H1 (cell line): ENCODE measurements around the gene NMUR1. TPM values are rescaled to one million over a fixed set of nuclear protein-coding genes. Genes with fewer than 3 reads are reported as not detected.

Experiments used
- CTCF ChIA-PET: fragments of 300-600 bp; sonication (Branson Sonifier 250); formaldehyde crosslinking; loops from one replicate; lab custom pipeline; 2021; ENCODE audit not compliant: partially characterized antibody; lab: Charles Lee
- POLR2A ChIA-PET: fragments of 300-600 bp; sonication (Branson Sonifier 250); formaldehyde crosslinking; loops from one replicate; lab custom pipeline; 2021; ENCODE audit warnings: inconsistent platforms; ENCODE audit not compliant: partially characterized antibody; lab: Charles Lee
- DNase-seq, 2 experiments: peaks; one replicate each; pipeline versions ENCODE4 v3.0.0 to v3.0.0-alpha.2; 2010 to 2022; ENCODE audit warnings: low spot score in 2 of 2, low read depth in 1 of 2, mixed read lengths in 1 of 2
- FAIRE-seq: peaks from 2 replicates; lab custom pipeline; 2011; peaks lifted over from hg19 to GRCh38; lab: Jason Lieb, UNC
- H2AFZ ChIP-seq: 2 replicates; pipeline ENCODE4 v1.8.1; 2012; ENCODE audit warnings: low read length, inconsistent platforms
- H2AK5ac ChIP-seq: 2 replicates; pipeline ENCODE4 v1.6.1; 2013; ENCODE audit warnings: low read depth, low read length
- H2BK120ac ChIP-seq: replicated peaks from 2 replicates; pipeline ENCODE3; 2013; ENCODE audit warnings: low read depth, low read length, inconsistent platforms
- H2BK12ac ChIP-seq: 2 replicates; pipeline ENCODE4 v1.6.1; 2013; ENCODE audit warnings: low read depth, low read length
- H2BK15ac ChIP-seq: 2 replicates; pipeline ENCODE4 v1.6.1; 2013; ENCODE audit warnings: low read length
- H2BK20ac ChIP-seq: 2 replicates; pipeline ENCODE4 v1.6.1; 2013; ENCODE audit warnings: low read length
- H2BK5ac ChIP-seq: 2 replicates; pipeline ENCODE4 v1.6.1; 2013; ENCODE audit warnings: low read depth, low read length
- H3K14ac ChIP-seq: 2 replicates; pipeline ENCODE4 v1.6.1; 2013; ENCODE audit warnings: inconsistent platforms; ENCODE audit not compliant: insufficient read length
- H3K18ac ChIP-seq: 2 replicates; pipeline ENCODE4 v1.6.1; 2013; ENCODE audit warnings: low read length; ENCODE audit errors: extremely low read depth
- H3K23ac ChIP-seq: 2 replicates; pipeline ENCODE4 v1.6.1; 2013; ENCODE audit warnings: inconsistent platforms; ENCODE audit not compliant: insufficient read length
- H3K23me2 ChIP-seq: 2 replicates; pipeline ENCODE4 v1.6.1; 2013; ENCODE audit warnings: low read depth, low read length
- H3K27ac ChIP-seq: 2 replicates; pipeline ENCODE4 v1.6.1; 2011; ENCODE audit warnings: low read depth, low read length, inconsistent platforms
- H3K27me3 ChIP-seq, 4 experiments: replicated peaks in 1 of 4; 1 replicate in 1 of 4; 2 replicates in 3 of 4; pipeline versions ENCODE4 v1.6.1 to v1.8.1; 2011 to 2013; ENCODE audit warnings: low read length in 3 of 4, mild to moderate bottlenecking in 3 of 4, inconsistent platforms in 2 of 4, mixed read lengths in 2 of 4, moderate library complexity in 1 of 4; ENCODE audit not compliant: control insufficient read depth in 3 of 4, insufficient read depth in 3 of 4; ENCODE audit errors: extremely low read depth in 1 of 4
- H3K36me3 ChIP-seq, 4 experiments: 2 replicates each; pipeline versions ENCODE4 v1.6.1 to v1.8.1; 2011 to 2013; ENCODE audit warnings: mild to moderate bottlenecking in 4 of 4, low read length in 3 of 4, moderate library complexity in 2 of 4, control low read depth in 1 of 4, inconsistent platforms in 1 of 4; ENCODE audit not compliant: insufficient read depth in 4 of 4, control insufficient read depth in 2 of 4
- H3K4ac ChIP-seq: replicated peaks from 2 replicates; pipeline ENCODE3; 2013; ENCODE audit warnings: low read length, low read depth, mixed read lengths, inconsistent platforms; ENCODE audit not compliant: insufficient read length
- H3K4me1 ChIP-seq, 4 experiments: replicated peaks in 1 of 4; 1 replicate in 1 of 4; 2 replicates in 3 of 4; pipeline versions ENCODE4 v1.6.1 to v1.8.1; 2011 to 2013; ENCODE audit warnings: low read length in 3 of 4, inconsistent platforms in 2 of 4, mixed read lengths in 1 of 4; ENCODE audit not compliant: insufficient read depth in 4 of 4, control insufficient read depth in 3 of 4
- H3K4me2 ChIP-seq, 2 experiments: 2 replicates each; pipeline versions ENCODE4 v1.6.1 to v1.8.1; 2011 to 2013; ENCODE audit warnings: low read depth in 2 of 2, low read length in 2 of 2, control low read depth in 1 of 2, inconsistent platforms in 1 of 2, mild to moderate bottlenecking in 1 of 2; ENCODE audit not compliant: insufficient read depth in 1 of 2
- H3K4me3 ChIP-seq, 4 experiments: fragments of 200-600, 300-600 bp in 1 of 4; sonication (generic), shearing (Covaris generic), sonication (Bioruptor Twin) in 1 of 4; 2 replicates each; pipeline versions ENCODE4 v1.5.1 to v1.8.1; 2011 to 2016; ENCODE audit warnings: low read length in 4 of 4, low read depth in 3 of 4, control low read depth in 2 of 4, inconsistent platforms in 2 of 4, mild to moderate bottlenecking in 2 of 4, mixed read lengths in 1 of 4, moderate library complexity in 1 of 4; ENCODE audit not compliant: insufficient read depth in 2 of 4; ENCODE audit errors: extremely low read depth in 1 of 4
- H3K56ac ChIP-seq: replicated peaks from 2 replicates; pipeline ENCODE3; 2013; ENCODE audit warnings: low read depth, mild to moderate bottlenecking, mixed read lengths, low read length, inconsistent platforms; ENCODE audit not compliant: insufficient read length
- H3K79me1 ChIP-seq: 2 replicates; pipeline ENCODE4 v1.6.1; 2013; ENCODE audit warnings: low read depth, low read length, control low read depth
- H3K79me2 ChIP-seq, 2 experiments: 2 replicates each; pipeline versions ENCODE4 v1.6.1 to v1.8.1; 2012 to 2013; ENCODE audit warnings: low read length in 2 of 2, mild to moderate bottlenecking in 2 of 2, inconsistent platforms in 1 of 2; ENCODE audit not compliant: insufficient read depth in 2 of 2, control insufficient read depth in 1 of 2
- H3K9ac ChIP-seq, 4 experiments: replicated peaks in 1 of 4; 1 replicate in 1 of 4; 2 replicates in 3 of 4; pipeline versions ENCODE4 v1.6.1 to v1.8.1; 2011 to 2013; ENCODE audit warnings: low read depth in 3 of 4, low read length in 3 of 4, control low read depth in 2 of 4, mild to moderate bottlenecking in 2 of 4, moderate library complexity in 2 of 4, inconsistent platforms in 1 of 4; ENCODE audit errors: extremely low read depth in 1 of 4
- H3K9me3 ChIP-seq, 2 experiments: 2 replicates each; pipeline versions ENCODE4 v1.6.1 to v1.8.1; 2012 to 2013; ENCODE audit warnings: mild to moderate bottlenecking in 2 of 2, moderate library complexity in 2 of 2, control low read depth in 1 of 2, inconsistent platforms in 1 of 2, low read depth in 1 of 2, low read length in 1 of 2, mixed read lengths in 1 of 2; ENCODE audit not compliant: insufficient read depth in 2 of 2
- H4K20me1 ChIP-seq, 2 experiments: replicated peaks in 1 of 2; 2 replicates each; pipeline versions ENCODE3 to v1.8.1; 2011 to 2013; ENCODE audit warnings: inconsistent platforms in 2 of 2, low read length in 2 of 2, mild to moderate bottlenecking in 1 of 2; ENCODE audit not compliant: insufficient read depth in 2 of 2, control insufficient read depth in 1 of 2
- H4K5ac ChIP-seq: 2 replicates; pipeline ENCODE4 v1.6.1; 2013; ENCODE audit warnings: low read length, low read depth, mixed read lengths, inconsistent platforms; ENCODE audit not compliant: insufficient read length
- H4K8ac ChIP-seq: 2 replicates; pipeline ENCODE4 v1.8.0; 2013; ENCODE audit warnings: mild to moderate bottlenecking, moderate library complexity, low read length, inconsistent platforms; ENCODE audit not compliant: insufficient read depth; ENCODE audit errors: extremely low read depth
- H4K91ac ChIP-seq: replicated peaks from 2 replicates; pipeline ENCODE3; 2013; ENCODE audit warnings: low read length, mixed read lengths, inconsistent platforms; ENCODE audit not compliant: insufficient read length
- ATF3 ChIP-seq: IDR thresholded peaks from 2 replicates; pipeline ENCODE4 v1.6.1; 2011; ENCODE audit warnings: low read depth, mild to moderate bottlenecking, low read length; ENCODE audit not compliant: insufficient read depth
- BACH1 ChIP-seq: IDR thresholded peaks from 2 replicates; pipeline ENCODE4 v1.6.1; 2012; ENCODE audit warnings: low read length, improper control_type of control experiment
- CHD2 ChIP-seq: IDR thresholded peaks from 2 replicates; pipeline ENCODE4 v1.6.1; 2012; ENCODE audit warnings: low read length, improper control_type of control experiment
- EGR1 ChIP-seq: IDR thresholded peaks from 2 replicates; pipeline ENCODE4 v1.6.1; 2011; ENCODE audit warnings: low read depth, low read length, borderline replicate concordance
- FOSL1 ChIP-seq: IDR thresholded peaks from 2 replicates; pipeline ENCODE4 v1.6.1; 2011; ENCODE audit warnings: mild to moderate bottlenecking, low read depth, low read length, moderate library complexity; ENCODE audit not compliant: insufficient read depth
- JUN ChIP-seq: IDR thresholded peaks from 2 replicates; pipeline ENCODE4 v1.6.1; 2011; ENCODE audit warnings: low read depth, mild to moderate bottlenecking, improper control_type of control experiment, low read length
- MAFK ChIP-seq: IDR thresholded peaks from 2 replicates; pipeline ENCODE4 v1.6.1; 2012; ENCODE audit warnings: low read depth, mild to moderate bottlenecking, improper control_type of control experiment, low read length
- NRF1 ChIP-seq: IDR thresholded peaks from 2 replicates; pipeline ENCODE4 v1.6.1; 2011; ENCODE audit warnings: mild to moderate bottlenecking, low read depth, low read length, improper control_type of control experiment
- POLR2AphosphoS5 ChIP-seq: IDR thresholded peaks from 2 replicates; pipeline ENCODE4 v1.6.1; 2011; ENCODE audit warnings: low read depth, low read length
- POU5F1 ChIP-seq: IDR thresholded peaks from 2 replicates; pipeline ENCODE4 v1.6.1; 2011; ENCODE audit warnings: low read depth, mild to moderate bottlenecking, low read length, moderate library complexity
- SAP30 ChIP-seq: fragments of 300-600 bp; sonication (generic); IDR thresholded peaks from 2 replicates; pipeline ENCODE4 v1.7.1; 2012; ENCODE audit warnings: low read length, moderate library complexity, mild to moderate bottlenecking, inconsistent platforms; ENCODE audit not compliant: insufficient read depth, insufficient replicate concordance
- SP4 ChIP-seq: IDR thresholded peaks from 2 replicates; pipeline ENCODE4 v1.6.1; 2012; ENCODE audit warnings: low read length, inconsistent platforms
- TAF1 ChIP-seq: IDR thresholded peaks from 2 replicates; pipeline ENCODE4 v1.6.1; 2011; ENCODE audit warnings: mild to moderate bottlenecking, low read depth, low read length
- WGBS, 2 experiments: shearing (Covaris generic) in 1 of 2; methylation state at CpG; one replicate each; pipeline versions ENCODE4 v1.1.6 to v1.1.7; 2013 to 2015; ENCODE audit warnings: low lambda C conversion rate in 2 of 2, mixed read lengths in 2 of 2, inconsistent platforms in 1 of 2, low coverage in 1 of 2, missing lambda C conversion rate in 1 of 2; ENCODE audit not compliant: insufficient replicate concordance in 2 of 2, insufficient coverage in 1 of 2, insufficient read length in 1 of 2; ENCODE audit errors: extremely low coverage in 1 of 2, missing lambda C conversion rate in 1 of 2; 5-methylcytosine and 5-hydroxymethylcytosine counted together
- polyA plus RNA-seq, 7 experiments: library from polyadenylated mRNA; depleted of rRNA in 3 of 7; stranded (reverse) in 5 of 7; unstranded in 2 of 7; fragments of >200 nt in 5 of 7; fragments of 200-250 nt in 2 of 7; gene quantifications; 1 replicate in 5 of 7; 2 replicates in 1 of 7; 4 replicates in 1 of 7; pipeline versions ENCODE4 v1.2.1 to v1.2.3, GENCODE V29; 2011 to 2013; ENCODE audit warnings: missing spikeins in 2 of 7, mixed read lengths in 2 of 7
- total RNA-seq: library from RNA; stranded (reverse); fragmentation: NEBNext Ultra II Directional; extraction: Animal tissue kit (Norgen Biotek cat#: 25700); gene quantifications from 2 replicates; pipeline ENCODE4 v1.2.1, GENCODE V29; 2021

The NMUR1 gene
- total and polyA plus RNA-seq, 2 of the 8 experiments (the other 6 are each of a cell fraction or from before 2014, with no cell fraction given): 0.56 to 1.5 TPM

GRCh38 chr2:231486851-231487596 is 43.2 kb downstream of the NMUR1 start:
- CTCF ChIA-PET: interaction anchor here (0.7 to 1.7 kb wide), 5 partner anchors 9 to 92 kb away, joined by 3 to 6 read pairs (median 3); no protein-coding TSS in a partner anchor
- POLR2A ChIA-PET: interaction anchor here (1.9 to 18.4 kb wide), 2 partner anchors 13 to 23 kb away, joined by 4 to 364 read pairs; partner anchors contain the start of gene NCL
- Histone ChIP-seq H3K9me3 (peaks cover 0 to 7% of the 10 kb centered on the region in 2 experiments; a peak in 1 of 4 replicates), H2AK5ac (no peak overlapping the region), H3K4me1 (peaks cover 0 to 2% (median 0%) of the 10 kb centered on the region in 4 experiments; a peak in 1 of 7 replicates), H4K5ac (no peak overlapping the region), H3K14ac (no peak overlapping the region), H3K9ac (no peak overlapping the region), H2BK20ac (no peak overlapping the region), H2BK15ac (no peak overlapping the region), H3K56ac (no peak overlapping the region), H3K4me2 (no peak overlapping the region), H3K4ac (no peak overlapping the region), H3K4me3 (no peak overlapping the region), H3K18ac (no peak overlapping the region), H3K23ac (no peak overlapping the region), H4K8ac (no peak overlapping the region), H2BK12ac (no peak overlapping the region), H4K20me1 (no peaks in the 10 kb centered on the region), H3K23me2 (no peaks in the 10 kb centered on the region), H3K36me3 (no peaks in the 10 kb centered on the region; a peak in 1 of 8 replicates), H3K79me1 (no peaks in the 10 kb centered on the region), H3K27me3 (no peaks in the 10 kb centered on the region), H2BK120ac (no peak overlapping the region), H2BK5ac (no peak overlapping the region), H3K79me2 (no peaks in the 10 kb centered on the region), H3K27ac (no peak overlapping the region), H2AFZ (no peak overlapping the region), H4K91ac (no peak overlapping the region)
- FAIRE-seq (no peak), DNase-seq (no peak)
- TF ChIP-seq MAFK: no peak
- TF ChIP-seq SP4: no peak
- TF ChIP-seq EGR1: no peak
- TF ChIP-seq POU5F1: no peak
- TF ChIP-seq CHD2: no peak
- no peak for TF ChIP-seq TAF1
- TF ChIP-seq SAP30: no peak
- no peak for TF ChIP-seq BACH1
- TF ChIP-seq ATF3: no peak
- TF ChIP-seq NRF1: no peak
- TF ChIP-seq POLR2AphosphoS5: no peak
- no peak for TF ChIP-seq JUN
- no peak for TF ChIP-seq FOSL1
- 94% methylated on average over 6 of the region's 6 CpGs; no CpG with 5 or more reads in 1 of the 2 experiments for WGBS, 2 experiments
